H1 (cell line): ENCODE data around the gene CDKN2B-AS1. TPM values are rescaled to one million over a fixed set of nuclear protein-coding genes. Genes with fewer than 3 reads are reported as not detected.

Source experiments
- CTCF ChIA-PET: fragments of 300-600 bp; sonication (Branson Sonifier 250); formaldehyde crosslinking; loops from one replicate; lab custom pipeline; 2021; ENCODE audit not compliant: partially characterized antibody; lab: Charles Lee
- POLR2A ChIA-PET: fragments of 300-600 bp; sonication (Branson Sonifier 250); formaldehyde crosslinking; loops from one replicate; lab custom pipeline; 2021; ENCODE audit warnings: inconsistent platforms; ENCODE audit not compliant: partially characterized antibody; lab: Charles Lee
- DNase-seq, 2 experiments: peaks; one replicate each; pipeline versions ENCODE4 v3.0.0 to v3.0.0-alpha.2; 2010 to 2022; ENCODE audit warnings: low spot score in 2 of 2, low read depth in 1 of 2, mixed read lengths in 1 of 2
- FAIRE-seq: peaks from 2 replicates; lab custom pipeline; 2011; peaks lifted over from hg19 to GRCh38; lab: Jason Lieb, UNC
- H2AFZ ChIP-seq: 2 replicates; pipeline ENCODE4 v1.8.1; 2012; ENCODE audit warnings: low read length, inconsistent platforms
- H2AK5ac ChIP-seq: 2 replicates; pipeline ENCODE4 v1.6.1; 2013; ENCODE audit warnings: low read depth, low read length
- H2BK120ac ChIP-seq: replicated peaks from 2 replicates; pipeline ENCODE3; 2013; ENCODE audit warnings: low read depth, low read length, inconsistent platforms
- H2BK12ac ChIP-seq: 2 replicates; pipeline ENCODE4 v1.6.1; 2013; ENCODE audit warnings: low read depth, low read length
- H2BK15ac ChIP-seq: 2 replicates; pipeline ENCODE4 v1.6.1; 2013; ENCODE audit warnings: low read length
- H2BK20ac ChIP-seq: 2 replicates; pipeline ENCODE4 v1.6.1; 2013; ENCODE audit warnings: low read length
- H2BK5ac ChIP-seq: 2 replicates; pipeline ENCODE4 v1.6.1; 2013; ENCODE audit warnings: low read depth, low read length
- H3K14ac ChIP-seq: 2 replicates; pipeline ENCODE4 v1.6.1; 2013; ENCODE audit warnings: inconsistent platforms; ENCODE audit not compliant: insufficient read length
- H3K18ac ChIP-seq: 2 replicates; pipeline ENCODE4 v1.6.1; 2013; ENCODE audit warnings: low read length; ENCODE audit errors: extremely low read depth
- H3K23ac ChIP-seq: 2 replicates; pipeline ENCODE4 v1.6.1; 2013; ENCODE audit warnings: inconsistent platforms; ENCODE audit not compliant: insufficient read length
- H3K23me2 ChIP-seq: 2 replicates; pipeline ENCODE4 v1.6.1; 2013; ENCODE audit warnings: low read depth, low read length
- H3K27ac ChIP-seq: 2 replicates; pipeline ENCODE4 v1.6.1; 2011; ENCODE audit warnings: low read depth, low read length, inconsistent platforms
- H3K27me3 ChIP-seq, 4 experiments: replicated peaks in 1 of 4; 1 replicate in 1 of 4; 2 replicates in 3 of 4; pipeline versions ENCODE4 v1.6.1 to v1.8.1; 2011 to 2013; ENCODE audit warnings: low read length in 3 of 4, mild to moderate bottlenecking in 3 of 4, inconsistent platforms in 2 of 4, mixed read lengths in 2 of 4, moderate library complexity in 1 of 4; ENCODE audit not compliant: control insufficient read depth in 3 of 4, insufficient read depth in 3 of 4; ENCODE audit errors: extremely low read depth in 1 of 4
- H3K36me3 ChIP-seq, 4 experiments: 2 replicates each; pipeline versions ENCODE4 v1.6.1 to v1.8.1; 2011 to 2013; ENCODE audit warnings: mild to moderate bottlenecking in 4 of 4, low read length in 3 of 4, moderate library complexity in 2 of 4, control low read depth in 1 of 4, inconsistent platforms in 1 of 4; ENCODE audit not compliant: insufficient read depth in 4 of 4, control insufficient read depth in 2 of 4
- H3K4ac ChIP-seq: replicated peaks from 2 replicates; pipeline ENCODE3; 2013; ENCODE audit warnings: low read length, low read depth, mixed read lengths, inconsistent platforms; ENCODE audit not compliant: insufficient read length
- H3K4me1 ChIP-seq, 4 experiments: replicated peaks in 1 of 4; 1 replicate in 1 of 4; 2 replicates in 3 of 4; pipeline versions ENCODE4 v1.6.1 to v1.8.1; 2011 to 2013; ENCODE audit warnings: low read length in 3 of 4, inconsistent platforms in 2 of 4, mixed read lengths in 1 of 4; ENCODE audit not compliant: insufficient read depth in 4 of 4, control insufficient read depth in 3 of 4
- H3K4me2 ChIP-seq, 2 experiments: 2 replicates each; pipeline versions ENCODE4 v1.6.1 to v1.8.1; 2011 to 2013; ENCODE audit warnings: low read depth in 2 of 2, low read length in 2 of 2, control low read depth in 1 of 2, inconsistent platforms in 1 of 2, mild to moderate bottlenecking in 1 of 2; ENCODE audit not compliant: insufficient read depth in 1 of 2
- H3K4me3 ChIP-seq, 4 experiments: fragments of 200-600, 300-600 bp in 1 of 4; sonication (generic), shearing (Covaris generic), sonication (Bioruptor Twin) in 1 of 4; 2 replicates each; pipeline versions ENCODE4 v1.5.1 to v1.8.1; 2011 to 2016; ENCODE audit warnings: low read length in 4 of 4, low read depth in 3 of 4, control low read depth in 2 of 4, inconsistent platforms in 2 of 4, mild to moderate bottlenecking in 2 of 4, mixed read lengths in 1 of 4, moderate library complexity in 1 of 4; ENCODE audit not compliant: insufficient read depth in 2 of 4; ENCODE audit errors: extremely low read depth in 1 of 4
- H3K56ac ChIP-seq: replicated peaks from 2 replicates; pipeline ENCODE3; 2013; ENCODE audit warnings: low read depth, mild to moderate bottlenecking, mixed read lengths, low read length, inconsistent platforms; ENCODE audit not compliant: insufficient read length
- H3K79me1 ChIP-seq: 2 replicates; pipeline ENCODE4 v1.6.1; 2013; ENCODE audit warnings: low read depth, low read length, control low read depth
- H3K79me2 ChIP-seq, 2 experiments: 2 replicates each; pipeline versions ENCODE4 v1.6.1 to v1.8.1; 2012 to 2013; ENCODE audit warnings: low read length in 2 of 2, mild to moderate bottlenecking in 2 of 2, inconsistent platforms in 1 of 2; ENCODE audit not compliant: insufficient read depth in 2 of 2, control insufficient read depth in 1 of 2
- H3K9ac ChIP-seq, 4 experiments: replicated peaks in 1 of 4; 1 replicate in 1 of 4; 2 replicates in 3 of 4; pipeline versions ENCODE4 v1.6.1 to v1.8.1; 2011 to 2013; ENCODE audit warnings: low read depth in 3 of 4, low read length in 3 of 4, control low read depth in 2 of 4, mild to moderate bottlenecking in 2 of 4, moderate library complexity in 2 of 4, inconsistent platforms in 1 of 4; ENCODE audit errors: extremely low read depth in 1 of 4
- H3K9me3 ChIP-seq, 2 experiments: 2 replicates each; pipeline versions ENCODE4 v1.6.1 to v1.8.1; 2012 to 2013; ENCODE audit warnings: mild to moderate bottlenecking in 2 of 2, moderate library complexity in 2 of 2, control low read depth in 1 of 2, inconsistent platforms in 1 of 2, low read depth in 1 of 2, low read length in 1 of 2, mixed read lengths in 1 of 2; ENCODE audit not compliant: insufficient read depth in 2 of 2
- H4K20me1 ChIP-seq, 2 experiments: replicated peaks in 1 of 2; 2 replicates each; pipeline versions ENCODE3 to v1.8.1; 2011 to 2013; ENCODE audit warnings: inconsistent platforms in 2 of 2, low read length in 2 of 2, mild to moderate bottlenecking in 1 of 2; ENCODE audit not compliant: insufficient read depth in 2 of 2, control insufficient read depth in 1 of 2
- H4K5ac ChIP-seq: 2 replicates; pipeline ENCODE4 v1.6.1; 2013; ENCODE audit warnings: low read length, low read depth, mixed read lengths, inconsistent platforms; ENCODE audit not compliant: insufficient read length
- H4K8ac ChIP-seq: 2 replicates; pipeline ENCODE4 v1.8.0; 2013; ENCODE audit warnings: mild to moderate bottlenecking, moderate library complexity, low read length, inconsistent platforms; ENCODE audit not compliant: insufficient read depth; ENCODE audit errors: extremely low read depth
- H4K91ac ChIP-seq: replicated peaks from 2 replicates; pipeline ENCODE3; 2013; ENCODE audit warnings: low read length, mixed read lengths, inconsistent platforms; ENCODE audit not compliant: insufficient read length
- HDAC6 ChIP-seq: IDR thresholded peaks from one replicate; pipeline ENCODE4 v1.7.1; 2012; ENCODE audit warnings: low read depth, mild to moderate bottlenecking, inconsistent platforms, low read length, moderate library complexity
- NRF1 ChIP-seq: IDR thresholded peaks from 2 replicates; pipeline ENCODE4 v1.6.1; 2011; ENCODE audit warnings: mild to moderate bottlenecking, low read depth, low read length, improper control_type of control experiment
- PHF8 ChIP-seq: fragments of 200-600 bp; sonication (generic); conservative IDR thresholded peaks from 2 replicates; pipeline ENCODE4 v1.7.1; 2012; ENCODE audit warnings: low read depth, mild to moderate bottlenecking, inconsistent platforms, low read length, moderate library complexity
- RAD21 ChIP-seq, 2 experiments: IDR thresholded peaks in 1 of 2; conservative IDR thresholded peaks in 1 of 2; 2 replicates each; pipeline ENCODE4 v1.6.1; 2011; ENCODE audit warnings: low read depth in 2 of 2, low read length in 2 of 2, improper control_type of control experiment in 1 of 2, inconsistent platforms in 1 of 2, mild to moderate bottlenecking in 1 of 2, moderate library complexity in 1 of 2
- RNF2 ChIP-seq: fragments of 200-900, 300-1000 bp; sonication (generic); IDR thresholded peaks from 2 replicates; pipeline ENCODE4 v1.7.1; 2016; ENCODE audit warnings: borderline replicate concordance, low read depth, mild to moderate bottlenecking, antibody characterized with exemption, low read length; ENCODE audit not compliant: poor library complexity, severe bottlenecking; ENCODE audit errors: missing control alignments
- SIN3A ChIP-seq, 2 experiments: IDR thresholded peaks in 1 of 2; conservative IDR thresholded peaks in 1 of 2; 2 replicates each; pipeline ENCODE4 v1.6.1; 2011 to 2012; ENCODE audit warnings: low read length in 2 of 2, improper control_type of control experiment in 1 of 2, low read depth in 1 of 2, mild to moderate bottlenecking in 1 of 2
- WGBS, 2 experiments: shearing (Covaris generic) in 1 of 2; methylation state at CpG; one replicate each; pipeline versions ENCODE4 v1.1.6 to v1.1.7; 2013 to 2015; ENCODE audit warnings: low lambda C conversion rate in 2 of 2, mixed read lengths in 2 of 2, inconsistent platforms in 1 of 2, low coverage in 1 of 2, missing lambda C conversion rate in 1 of 2; ENCODE audit not compliant: insufficient replicate concordance in 2 of 2, insufficient coverage in 1 of 2, insufficient read length in 1 of 2; ENCODE audit errors: extremely low coverage in 1 of 2, missing lambda C conversion rate in 1 of 2; 5-methylcytosine and 5-hydroxymethylcytosine counted together
- polyA plus RNA-seq, 7 experiments: library from polyadenylated mRNA; depleted of rRNA in 3 of 7; stranded (reverse) in 5 of 7; unstranded in 2 of 7; fragments of >200 nt in 5 of 7; fragments of 200-250 nt in 2 of 7; gene quantifications; 1 replicate in 5 of 7; 2 replicates in 1 of 7; 4 replicates in 1 of 7; pipeline versions ENCODE4 v1.2.1 to v1.2.3, GENCODE V29; 2011 to 2013; ENCODE audit warnings: missing spikeins in 2 of 7, mixed read lengths in 2 of 7
- total RNA-seq: library from RNA; stranded (reverse); fragmentation: NEBNext Ultra II Directional; extraction: Animal tissue kit (Norgen Biotek cat#: 25700); gene quantifications from 2 replicates; pipeline ENCODE4 v1.2.1, GENCODE V29; 2021
- TF ChIP-seq, protein P1 (sequence below): IDR thresholded peaks from 2 replicates; pipeline ENCODE4 v1.6.1; 2012; ENCODE audit warnings: inconsistent platforms

CDKN2B-AS1 gene
- total and polyA plus RNA-seq, 2 of the 8 experiments (the other 6 are each of a cell fraction or from before 2014, with no cell fraction given): not detected

DNA sequence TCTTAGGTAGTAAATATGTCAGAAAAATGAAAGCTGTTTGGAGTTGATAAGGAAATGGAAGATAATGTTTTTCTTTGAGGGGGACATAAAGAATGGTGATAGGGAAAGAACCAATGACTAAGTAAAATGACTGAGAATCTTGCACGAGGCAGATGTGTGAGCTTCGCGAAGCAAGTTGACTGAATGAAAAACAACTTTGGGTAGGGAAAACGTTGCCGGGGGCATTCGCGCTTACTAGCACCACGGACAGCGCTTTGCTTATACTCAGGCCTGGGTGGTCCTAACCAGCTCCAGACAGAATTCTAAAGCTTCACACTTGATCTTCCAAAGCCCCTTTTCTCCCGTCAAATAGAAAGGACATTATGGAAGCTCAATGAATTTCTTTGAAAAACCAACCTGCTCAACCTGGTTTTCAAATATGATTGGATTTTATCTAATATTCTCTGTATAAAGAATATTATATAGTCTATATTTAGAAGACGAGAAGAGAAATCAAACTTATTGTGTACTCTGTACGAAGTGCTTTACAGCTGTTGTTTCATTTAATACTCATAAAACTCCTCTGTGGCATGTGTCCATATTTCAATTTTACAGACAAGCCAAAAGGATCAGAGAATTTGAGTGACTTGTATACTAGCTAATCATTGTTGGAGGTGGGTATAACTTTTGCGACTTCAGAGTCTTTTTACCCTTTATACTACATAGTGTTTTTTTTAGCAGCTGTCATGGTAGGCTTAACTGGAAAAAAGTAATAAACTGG, 16.5 kb downstream of the CDKN2B-AS1 start:
- POLR2A ChIA-PET: interaction anchor here (0.6 kb wide), 1 partner anchor 15 kb away, joined by 3 read pairs; no protein-coding TSS in a partner anchor
- CTCF ChIA-PET: interaction anchor here (0.7 to 2.4 kb wide), 18 partner anchors 11 to 235 kb away, joined by 3 to 14 read pairs (median 3); partner anchors contain the start of genes CDKN2A and CDKN2B-AS1

More for the DNA sequence above, 16.5 kb downstream of the CDKN2B-AS1 start:
- Histone ChIP-seq H4K91ac (no peak overlapping the region), H3K23ac (no peak overlapping the region), H3K27ac (no peak overlapping the region), H3K18ac (no peak overlapping the region), H4K8ac (no peak overlapping the region), H4K20me1 (peaks cover 0 to 5% of the 10 kb centered on the region in 2 experiments), H3K79me2 (no peaks in the 10 kb centered on the region), H3K4me3 (no peak overlapping the region), H3K14ac (no peak overlapping the region), H3K4me1 (peaks cover 2 to 3% (median 3%) of the 10 kb centered on the region in 4 experiments; a peak in 5 of 7 replicates), H2BK12ac (no peak overlapping the region), H3K36me3 (no peaks in the 10 kb centered on the region; a peak in 1 of 8 replicates), H4K5ac (no peak overlapping the region), H3K4me2 (no peak overlapping the region), H2BK120ac (no peak overlapping the region), H3K4ac (no peak overlapping the region), H3K9ac (no peak overlapping the region), H2AFZ (no peak overlapping the region), H3K27me3 (peaks cover 8 to 42% (median 26%) of the 10 kb centered on the region in 4 experiments), H3K9me3 (no peaks in the 10 kb centered on the region), H2BK20ac (no peak overlapping the region), H3K23me2 (peaks cover 8% of the 10 kb centered on the region; the same call in 1 of the 2 replicates), H2BK5ac (no peak overlapping the region), H3K79me1 (no peaks in the 10 kb centered on the region), H2AK5ac (no peak overlapping the region), H2BK15ac (no peak overlapping the region), H3K56ac (no peak overlapping the region)
- no peak for TF ChIP-seq RNF2
- peak; percentile 87 to 92 for TF ChIP-seq SIN3A (conservative IDR thresholded peaks at IDR 0.05 in 1 of 2, IDR thresholded peaks at IDR 0.05 in 1 of 2; ENCODE audit: low read depth in 1 of 2, low read length in 2 of 2)
- TF ChIP-seq RAD21 (IDR thresholded peaks at IDR 0.05 in 1 of 2, conservative IDR thresholded peaks at IDR 0.05 in 1 of 2; ENCODE audit: low read depth in 2 of 2, low read length in 2 of 2): peak; percentile 11; a peak in 1 of 4 replicates
- no peak for TF ChIP-seq NRF1
- TF ChIP-seq PHF8: no peak
- TF ChIP-seq HDAC6: no peak
- TF ChIP-seq, protein P1, sequence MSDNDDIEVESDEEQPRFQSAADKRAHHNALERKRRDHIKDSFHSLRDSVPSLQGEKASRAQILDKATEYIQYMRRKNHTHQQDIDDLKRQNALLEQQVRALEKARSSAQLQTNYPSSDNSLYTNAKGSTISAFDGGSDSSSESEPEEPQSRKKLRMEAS: no peak
- FAIRE-seq: peak; percentile 92
- peak in 1 of 2 experiments; percentile 78 for DNase-seq
- 38% methylated on average over 13 of the region's 13 CpGs; no CpG with 5 or more reads in 1 of the 2 experiments for WGBS, 2 experiments
